ENCODE measurements around the gene CPNE4.

The CPNE4 gene

GRCh38 chr3:131630807-131631206 lies 404.0 kb downstream of the CPNE4 start:
- no peaks in the 10 kb centered on the region for H3K9me3 Mint-ChIP-seq
- H3K27ac Mint-ChIP-seq = no peak overlapping the region
- H3K4me3 Mint-ChIP-seq = no peak overlapping the region
- H3K36me3 Mint-ChIP-seq = no peaks in the 10 kb centered on the region
- H3K27me3 Mint-ChIP-seq = peaks cover 17% of the 10 kb centered on the region
- no peaks in the 10 kb centered on the region for H3K4me1 Mint-ChIP-seq

GRCh38 chr3:131630097-131630496 lies 404.7 kb downstream of the CPNE4 start:
- Mint-ChIP-seq H3K36me3 (no peaks in the 10 kb centered on the region), H3K9me3 (no peaks in the 10 kb centered on the region), H3K4me1 (no peaks in the 10 kb centered on the region), H3K27ac (no peak overlapping the region), H3K27me3 (peaks cover 14% of the 10 kb centered on the region), H3K4me3 (no peak overlapping the region)

GRCh38 chr3:131623431-131623830 lies 411.4 kb downstream of the CPNE4 start:
- H3K4me1 Mint-ChIP-seq = no peaks in the 10 kb centered on the region
- H3K27me3 Mint-ChIP-seq = peaks cover 8% of the 10 kb centered on the region
- H3K27ac Mint-ChIP-seq = no peak overlapping the region
- H3K4me3 Mint-ChIP-seq = no peak overlapping the region
- H3K36me3 Mint-ChIP-seq = no peaks in the 10 kb centered on the region
- H3K9me3 Mint-ChIP-seq = no peaks in the 10 kb centered on the region

DNA sequence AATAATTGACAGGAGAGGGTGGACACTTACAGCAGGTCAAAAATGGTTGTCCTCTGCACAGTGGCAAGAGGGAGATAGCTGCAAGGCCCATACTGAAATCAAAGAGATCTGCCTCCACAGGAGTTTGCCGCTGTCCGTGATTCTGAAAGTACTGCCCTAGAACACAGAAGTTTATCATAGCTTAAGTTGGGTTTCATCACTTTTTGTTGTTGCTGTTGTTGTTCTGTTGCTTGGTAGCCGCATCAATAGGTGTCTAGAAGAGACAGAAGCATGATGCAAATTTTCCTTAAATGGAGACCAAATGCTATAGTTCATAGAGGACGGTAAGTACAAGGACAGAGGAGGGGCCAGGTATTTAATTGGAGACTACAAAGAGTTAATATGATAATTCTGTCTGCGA lies 412.1 kb downstream of the CPNE4 start:
- Mint-ChIP-seq H3K36me3 (no peaks in the 10 kb centered on the region), H3K9me3 (no peaks in the 10 kb centered on the region), H3K4me1 (no peaks in the 10 kb centered on the region)

GRCh38 chr3:131620977-131621376 lies 413.8 kb downstream of the CPNE4 start:
- peaks cover 10% of the 10 kb centered on the region for H3K27me3 Mint-ChIP-seq
- no peaks in the 10 kb centered on the region for H3K36me3 Mint-ChIP-seq
- no peaks in the 10 kb centered on the region for H3K9me3 Mint-ChIP-seq
- no peaks in the 10 kb centered on the region for H3K4me1 Mint-ChIP-seq
- H3K4me3 Mint-ChIP-seq = no peak overlapping the region
- no peak overlapping the region for H3K27ac Mint-ChIP-seq

More for the DNA sequence above, 412.1 kb downstream of the CPNE4 start:
- Mint-ChIP-seq H3K27ac (no peak overlapping the region), H3K27me3 (peaks cover 8% of the 10 kb centered on the region), H3K4me3 (no peak overlapping the region)

DNA sequence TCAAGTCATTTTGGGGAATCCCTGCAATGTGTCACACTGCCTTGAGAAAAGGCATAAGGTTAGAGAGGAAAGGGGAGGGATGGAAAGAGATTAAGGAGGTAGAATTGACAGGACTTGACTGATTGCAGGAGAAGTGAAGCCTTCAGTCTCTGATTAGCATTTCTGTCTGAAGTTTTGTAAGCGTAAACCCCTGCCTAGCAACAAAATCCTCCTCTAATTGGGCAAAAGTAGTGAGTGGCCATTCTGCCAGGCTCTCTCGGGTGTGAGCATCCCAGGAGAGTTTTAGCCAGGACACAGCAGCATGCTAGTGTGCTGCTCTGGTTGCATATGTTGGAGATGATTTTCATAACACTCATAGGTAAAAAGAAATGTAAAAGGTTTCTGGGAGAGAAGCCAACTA lies 415.0 kb downstream of the CPNE4 start:
- Mint-ChIP-seq H3K4me3 (no peak overlapping the region), H3K36me3 (no peaks in the 10 kb centered on the region), H3K4me1 (no peaks in the 10 kb centered on the region), H3K9me3 (no peaks in the 10 kb centered on the region), H3K27me3 (peaks cover 12% of the 10 kb centered on the region), H3K27ac (no peak overlapping the region)

DNA sequence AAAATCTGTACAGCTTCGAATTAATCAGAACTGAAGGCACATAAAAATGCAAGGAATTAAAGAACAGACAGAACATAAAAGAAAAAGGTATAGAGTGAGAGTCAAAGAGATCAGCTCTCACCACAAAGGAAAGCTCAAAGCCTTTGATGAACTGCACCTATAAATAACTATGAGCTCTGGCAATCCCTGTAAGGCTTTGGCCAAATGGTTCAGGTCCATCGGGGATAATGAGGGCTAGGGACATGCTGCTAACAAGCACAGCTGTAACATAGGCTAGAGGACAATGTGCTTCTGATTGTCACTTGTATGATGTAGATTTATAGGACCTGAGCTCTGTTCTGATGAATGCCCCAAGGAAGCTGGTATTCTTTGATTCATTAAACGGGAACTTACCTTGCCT lies 418.1 kb downstream of the CPNE4 start:
- peaks cover 17% of the 10 kb centered on the region for H3K27me3 Mint-ChIP-seq
- no peak overlapping the region for H3K27ac Mint-ChIP-seq
- H3K36me3 Mint-ChIP-seq = no peaks in the 10 kb centered on the region
- H3K9me3 Mint-ChIP-seq = no peaks in the 10 kb centered on the region
- H3K4me1 Mint-ChIP-seq = no peaks in the 10 kb centered on the region
- no peak overlapping the region for H3K4me3 Mint-ChIP-seq

DNA sequence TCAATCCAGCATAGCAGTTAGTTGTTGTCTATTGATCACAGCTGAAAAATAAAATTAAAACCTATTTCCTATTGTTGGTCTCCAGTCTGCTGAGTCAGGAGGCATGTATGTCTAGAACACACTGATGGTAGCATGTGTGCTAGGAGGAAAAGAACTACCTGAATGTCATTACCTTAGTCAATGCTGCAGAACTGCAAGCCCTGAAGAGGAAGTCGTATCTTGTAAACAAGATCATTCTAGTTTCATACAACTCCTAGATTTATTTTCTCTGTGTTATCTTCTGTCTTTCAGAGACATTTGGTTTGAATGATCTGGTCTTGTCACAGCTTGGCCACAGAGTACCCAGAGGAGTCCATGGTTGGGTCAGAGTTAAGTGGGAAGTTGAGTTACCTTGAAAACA lies 422.1 kb downstream of the CPNE4 start:
- no peaks in the 10 kb centered on the region for H3K4me1 Mint-ChIP-seq
- no peak overlapping the region for H3K4me3 Mint-ChIP-seq
- no peaks in the 10 kb centered on the region for H3K9me3 Mint-ChIP-seq
- no peaks in the 10 kb centered on the region for H3K36me3 Mint-ChIP-seq
- H3K27ac Mint-ChIP-seq = no peak overlapping the region
- H3K27me3 Mint-ChIP-seq = peaks cover 14% of the 10 kb centered on the region

DNA sequence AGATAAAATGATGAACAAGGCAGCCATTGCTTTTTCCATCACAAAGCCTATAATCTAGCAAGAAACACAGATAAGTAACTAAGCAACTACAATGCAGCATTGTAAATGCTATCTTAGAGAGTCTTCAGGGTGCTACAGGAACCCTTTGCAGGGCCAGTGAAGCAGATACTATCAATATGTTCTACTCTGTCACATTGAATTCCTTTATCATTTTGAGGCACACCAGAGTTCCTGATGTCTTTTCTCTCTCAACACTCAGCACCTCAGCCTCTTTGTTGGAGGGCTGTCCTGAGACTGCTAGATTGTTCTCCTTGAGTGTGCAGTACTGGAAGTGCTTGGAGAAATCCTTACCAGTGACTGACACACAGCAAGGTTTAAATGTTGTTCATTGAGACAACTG lies 424.6 kb downstream of the CPNE4 start:
- Mint-ChIP-seq H3K36me3 (no peaks in the 10 kb centered on the region), H3K4me1 (no peaks in the 10 kb centered on the region), H3K27me3 (peaks cover 12% of the 10 kb centered on the region), H3K27ac (no peak overlapping the region), H3K9me3 (no peaks in the 10 kb centered on the region), H3K4me3 (no peak overlapping the region)

DNA sequence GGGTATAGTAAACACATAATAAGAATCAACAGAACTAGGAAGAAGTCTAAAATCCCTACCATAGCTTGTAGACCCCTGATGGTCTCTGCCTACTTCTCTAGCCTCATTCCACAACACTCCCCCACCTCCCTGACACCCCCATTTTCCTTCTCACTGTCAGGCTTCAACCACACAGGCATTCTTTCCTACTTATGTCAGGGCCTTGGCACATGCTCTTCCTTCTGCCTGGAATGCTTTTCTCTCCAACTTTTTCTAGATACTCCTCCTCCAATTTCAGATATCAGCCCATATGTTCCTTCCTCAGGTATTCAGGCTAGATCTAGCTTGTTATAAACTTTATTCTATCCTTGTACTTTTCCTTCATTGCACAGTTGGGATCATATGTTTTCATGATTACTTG lies 426.1 kb downstream of the CPNE4 start:
- H3K27ac Mint-ChIP-seq = no peak overlapping the region
- H3K36me3 Mint-ChIP-seq = no peaks in the 10 kb centered on the region
- no peaks in the 10 kb centered on the region for H3K4me1 Mint-ChIP-seq
- H3K9me3 Mint-ChIP-seq = no peaks in the 10 kb centered on the region
- H3K4me3 Mint-ChIP-seq = no peak overlapping the region
- H3K27me3 Mint-ChIP-seq = peaks cover 9% of the 10 kb centered on the region

GRCh38 chr3:131608296-131608695 lies 426.5 kb downstream of the CPNE4 start:
- Mint-ChIP-seq H3K9me3 (no peaks in the 10 kb centered on the region), H3K27ac (no peak overlapping the region), H3K4me1 (no peaks in the 10 kb centered on the region), H3K36me3 (no peaks in the 10 kb centered on the region), H3K27me3 (peaks cover 9% of the 10 kb centered on the region), H3K4me3 (no peak overlapping the region)

DNA sequence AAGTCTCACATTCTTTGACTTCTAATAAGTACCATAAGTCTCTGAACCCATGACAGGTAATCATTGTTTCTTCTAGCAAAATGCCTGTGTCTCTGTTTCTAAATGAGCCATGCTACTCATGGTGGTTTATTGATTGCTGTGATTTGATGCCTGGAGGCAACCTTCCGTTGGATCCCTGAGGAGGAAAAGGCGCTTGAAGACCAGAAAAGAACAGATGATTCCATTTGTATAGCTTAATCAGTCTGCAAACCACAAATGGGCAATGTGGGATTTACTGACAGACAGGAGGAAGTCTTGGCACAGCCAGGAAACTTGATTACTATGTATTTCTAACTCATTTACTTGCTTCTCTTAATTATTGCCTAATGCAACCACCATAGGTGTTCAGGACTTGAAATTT lies 428.9 kb downstream of the CPNE4 start:
- no peaks in the 10 kb centered on the region for H3K4me1 Mint-ChIP-seq
- H3K27me3 Mint-ChIP-seq = peaks cover 11% of the 10 kb centered on the region
- H3K4me3 Mint-ChIP-seq = no peak overlapping the region
- no peak overlapping the region for H3K27ac Mint-ChIP-seq
- no peaks in the 10 kb centered on the region for H3K36me3 Mint-ChIP-seq
- no peaks in the 10 kb centered on the region for H3K9me3 Mint-ChIP-seq

DNA sequence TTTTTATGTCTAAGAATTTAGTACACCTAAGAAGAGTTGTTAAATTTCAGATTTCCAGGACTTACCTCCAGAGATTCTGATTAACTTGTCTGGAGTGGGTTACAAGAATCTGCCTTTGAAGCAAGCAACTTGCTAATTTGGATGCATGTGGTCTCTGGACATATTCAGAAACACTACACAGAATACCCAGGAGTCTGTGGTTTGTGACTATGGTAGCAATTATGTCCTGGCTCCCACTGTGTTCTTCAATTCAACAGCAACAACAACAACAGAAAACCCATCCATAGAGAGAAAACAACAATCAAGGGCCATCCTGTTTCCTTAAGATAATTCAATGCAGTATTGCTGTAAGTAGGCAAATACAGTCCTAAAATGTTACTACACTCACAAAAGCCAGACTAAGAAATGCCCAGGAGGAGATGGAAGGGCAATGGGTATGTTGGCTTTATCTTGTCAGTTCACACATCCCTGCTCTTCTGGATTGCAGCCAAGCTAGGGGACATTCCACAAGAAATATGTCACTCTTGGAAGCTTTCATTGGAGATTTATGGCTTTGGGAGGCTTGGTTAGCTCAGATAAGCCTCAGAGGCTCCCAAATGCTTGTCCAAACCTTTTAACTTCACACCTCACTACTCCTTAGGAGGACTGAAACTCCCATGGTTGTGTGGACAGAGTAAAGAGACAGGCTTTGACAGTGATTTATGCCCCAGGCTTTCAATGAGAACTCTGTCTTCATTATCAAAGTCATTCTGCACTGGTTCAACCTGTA lies 432.6 kb downstream of the CPNE4 start:
- Mint-ChIP-seq H3K4me1 (no peaks in the 10 kb centered on the region), H3K27me3 (peaks cover 16% of the 10 kb centered on the region), H3K4me3 (no peak overlapping the region), H3K27ac (no peak overlapping the region), H3K36me3 (no peaks in the 10 kb centered on the region), H3K9me3 (no peaks in the 10 kb centered on the region)

GRCh38 chr3:131597816-131598215 lies 437.0 kb downstream of the CPNE4 start:
- Mint-ChIP-seq H3K4me1 (no peaks in the 10 kb centered on the region), H3K27me3 (peaks cover 15% of the 10 kb centered on the region), H3K9me3 (no peaks in the 10 kb centered on the region), H3K27ac (no peak overlapping the region), H3K36me3 (no peaks in the 10 kb centered on the region), H3K4me3 (no peak overlapping the region)

DNA sequence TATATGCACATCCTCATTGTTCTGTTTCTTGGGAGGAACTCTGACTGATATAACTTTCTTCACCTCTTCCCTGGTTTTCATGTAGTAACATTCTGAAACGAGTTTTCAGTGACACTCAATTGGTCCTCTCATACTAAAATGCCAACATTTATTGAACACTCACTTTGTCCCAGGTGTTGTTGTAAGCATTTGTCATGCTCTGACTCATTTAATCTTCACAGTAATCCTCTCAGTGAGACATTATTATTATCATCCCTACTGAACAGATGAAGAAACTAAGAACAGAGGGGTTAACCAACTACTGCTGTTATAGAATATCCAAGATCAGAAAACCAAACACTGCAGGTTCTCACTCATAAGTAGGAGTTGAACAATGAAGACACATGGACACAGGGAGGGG lies 437.9 kb downstream of the CPNE4 start:
- Mint-ChIP-seq H3K27me3 (peaks cover 16% of the 10 kb centered on the region), H3K4me3 (no peak overlapping the region), H3K9me3 (no peaks in the 10 kb centered on the region), H3K36me3 (no peaks in the 10 kb centered on the region), H3K4me1 (no peaks in the 10 kb centered on the region), H3K27ac (no peak overlapping the region)

DNA sequence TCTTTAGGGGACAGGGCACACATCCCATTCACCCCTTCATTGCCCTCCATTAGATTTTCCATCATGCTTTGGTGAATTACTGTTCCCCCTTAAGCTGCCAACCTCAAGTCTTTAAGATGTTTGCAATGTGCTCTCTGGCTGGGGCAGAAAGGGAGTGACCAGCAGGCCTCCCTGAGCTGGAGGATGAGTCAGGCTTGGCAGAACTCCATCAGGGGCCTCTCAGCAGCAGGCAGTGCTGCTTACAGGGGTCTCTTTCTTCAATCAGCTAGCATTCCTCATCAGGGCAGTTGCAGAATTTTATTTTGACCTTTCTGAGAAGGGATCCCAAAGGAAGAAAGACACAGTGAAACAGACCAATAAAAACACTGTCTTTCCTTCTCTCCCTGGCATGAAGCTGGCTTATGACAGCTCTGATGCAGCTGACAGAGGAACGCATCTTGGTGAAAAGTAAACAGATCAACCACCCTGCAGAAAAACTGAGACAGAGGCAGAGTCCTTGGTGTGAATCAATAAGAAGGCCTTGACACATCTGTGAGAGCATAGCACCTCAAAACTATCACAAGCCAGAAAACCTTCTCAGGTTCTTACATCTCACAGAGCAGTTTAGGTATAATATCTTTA lies 443.3 kb downstream of the CPNE4 start:
- Mint-ChIP-seq H3K4me1 (no peaks in the 10 kb centered on the region), H3K4me3 (no peak overlapping the region), H3K9me3 (no peaks in the 10 kb centered on the region), H3K36me3 (no peaks in the 10 kb centered on the region), H3K27ac (no peak overlapping the region), H3K27me3 (peaks cover 15% of the 10 kb centered on the region)

DNA sequence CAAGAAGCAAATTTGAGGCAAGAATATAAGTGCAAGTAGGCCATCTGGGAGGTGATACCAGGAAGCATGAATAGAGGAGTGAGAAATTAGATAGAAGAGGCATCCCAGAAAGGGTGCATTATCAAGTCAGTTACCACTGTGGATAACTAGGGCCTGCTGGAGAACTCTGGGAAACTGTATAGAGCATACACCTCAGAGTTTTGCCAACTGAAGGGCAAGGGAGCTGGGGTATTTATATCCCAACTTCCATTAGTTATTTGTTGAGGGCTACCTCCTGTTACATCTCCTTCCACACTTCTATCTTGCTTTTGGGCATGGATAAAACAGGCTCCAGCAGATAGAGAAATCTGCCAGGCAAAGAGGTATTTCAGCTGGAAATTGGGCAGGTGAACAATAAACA lies 448.5 kb downstream of the CPNE4 start:
- Mint-ChIP-seq H3K36me3 (no peaks in the 10 kb centered on the region), H3K4me3 (no peak overlapping the region), H3K27me3 (peaks cover 11% of the 10 kb centered on the region), H3K4me1 (no peaks in the 10 kb centered on the region), H3K9me3 (no peaks in the 10 kb centered on the region), H3K27ac (no peak overlapping the region)

Data from activated naive CD4-positive, alpha-beta T cell treated with anti-CD3 and anti-CD28 coated beads, Interleukin-2, amount 50 U/mL, for 24 hours (primary cell).